Adrenal gland (tissue), 5 donors: Measurements from ENCODE around the gene UBE4B.

ENCODE experiments used
- CTCF ChIP-seq, 6 experiments: fragments of 450-650 bp in 4 of 6; fragments of 200-600 bp in 2 of 6; sonication (generic) in 1 of 6; IDR thresholded peaks; 1 replicate in 5 of 6; 2 replicates in 1 of 6; pipeline versions ENCODE4 v1.5.1 to v1.8.0; 2016 to 2021; ENCODE audit warnings: antibody characterized with exemption in 6 of 6, mild to moderate bottlenecking in 2 of 6, moderate library complexity in 1 of 6
- POLR2A ChIP-seq, 2 donors: fragments of 450-650 bp; IDR thresholded peaks; one replicate each; pipeline ENCODE4 v1.6.1; 2017; ENCODE audit warnings: antibody characterized with exemption in 2 of 2, mild to moderate bottlenecking in 2 of 2, moderate library complexity in 1 of 2
- donor health status: DM: no; HTN: no; CAD: no.

- TF ChIP-seq CTCF (IDR thresholded peaks at IDR 0.05), result no peak
- TF ChIP-seq POLR2A (IDR thresholded peaks at IDR 0.05), result no peak
Observed at GRCh38 chr1:10061276-10061675, 28.5 kb downstream of the UBE4B start.
